Activated CD8-positive, alpha-beta T cell treated with anti-CD3 and anti-CD28 coated beads for 36 hours (primary cell): ENCODE data around the gene TLDC2. TPM values are rescaled to one million over a fixed set of nuclear protein-coding genes. Genes with fewer than 3 reads are reported as not detected.

ENCODE experiments used
- ATAC-seq: fragments of 200-7000 bp; cut with Tn5 transposase; one replicate; pipeline ENCODE4 v1.10.0; 2021; ENCODE audit warnings: mild to moderate bottlenecking, moderate library complexity
- CTCF ChIA-PET: fragments of 350-600 bp; sonication (Branson Sonifier 250); formaldehyde crosslinking; loops from one replicate; lab custom pipeline; 2021; ENCODE audit warnings: antibody characterized with exemption; lab: Charles Lee
- POLR2A ChIA-PET: fragments of 350-600 bp; sonication (Branson Sonifier 250); formaldehyde crosslinking; loops from one replicate; lab custom pipeline; 2021; ENCODE audit warnings: antibody characterized with exemption; lab: Charles Lee
- DNase-seq: peaks from one replicate; pipeline ENCODE4 v3.0.0-alpha.2; 2020
- H3K27ac Mint-ChIP-seq: one replicate; pipeline ENCODE4 v1.8.0; 2021; ENCODE audit warnings: mild to moderate bottlenecking, mixed read lengths
- H3K27me3 Mint-ChIP-seq: one replicate; pipeline ENCODE4 v1.8.0; 2021; ENCODE audit warnings: mixed read lengths
- H3K36me3 Mint-ChIP-seq: one replicate; pipeline ENCODE4 v1.8.0; 2021; ENCODE audit warnings: low read depth, mixed read lengths
- H3K4me1 Mint-ChIP-seq: one replicate; pipeline ENCODE4 v1.8.0; 2021; ENCODE audit warnings: low read depth, mixed read lengths
- H3K4me3 Mint-ChIP-seq: one replicate; pipeline ENCODE4 v1.8.0; 2021; ENCODE audit warnings: mild to moderate bottlenecking, moderate library complexity, mixed read lengths
- H3K9me3 Mint-ChIP-seq: one replicate; pipeline ENCODE4 v1.8.0; 2021; ENCODE audit warnings: mixed read lengths
- intact Hi-C: fragments of 100-400 bp; cut with micrococcal nuclease; formaldehyde crosslinking; loops from one replicate; pipeline ENCODE4 v1.10.0; 2022
- total RNA-seq, 2 experiments: library from RNA; stranded (reverse); gene quantifications; one replicate each; pipeline ENCODE4 v1.2.3, GENCODE V29; 2021
- TF ChIP-seq, protein P1 (sequence below): fragments of 200-600 bp; IDR thresholded peaks from one replicate; pipeline ENCODE4 v1.8.0; 2022; ENCODE audit warnings: antibody characterized with exemption, mild to moderate bottlenecking

TLDC2 gene
- total RNA-seq, 2 experiments from 2014 or later: not detected

DNA sequence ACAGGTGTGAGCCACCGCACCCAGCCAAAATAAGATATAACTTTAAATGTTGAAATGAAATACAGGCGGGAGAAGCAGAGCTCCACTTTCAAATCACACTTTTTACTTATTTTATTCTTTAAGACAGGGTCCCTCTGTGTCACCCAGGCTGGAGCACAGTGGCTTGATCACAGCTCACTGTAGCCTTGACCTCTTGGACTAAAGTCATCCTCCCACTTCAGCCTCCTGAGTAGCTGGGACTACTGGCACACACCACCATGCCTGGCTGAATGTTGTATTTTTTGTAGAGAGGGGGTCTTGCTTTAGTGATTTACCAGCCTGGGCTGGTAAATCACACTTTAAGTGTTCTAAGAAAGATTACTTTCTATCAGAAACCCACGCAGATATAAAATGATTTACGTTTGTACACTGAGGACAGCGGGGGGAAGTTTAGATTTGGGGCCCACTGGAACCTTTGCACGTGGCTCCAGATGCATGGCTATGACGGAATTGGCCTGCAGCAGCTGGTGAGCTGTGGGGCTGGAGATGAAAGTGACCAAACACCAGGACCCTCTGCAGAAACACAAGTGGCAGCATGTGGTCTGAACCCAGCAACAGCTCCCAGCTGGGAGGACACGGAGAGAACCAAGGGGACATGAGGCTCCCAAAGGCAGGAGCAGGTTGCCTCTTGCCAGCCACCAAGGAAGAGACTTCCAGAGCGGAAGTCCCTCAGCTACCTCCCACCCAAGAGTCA lies 26.4 kb upstream of the TLDC2 start:
- TF ChIP-seq, protein P1, sequence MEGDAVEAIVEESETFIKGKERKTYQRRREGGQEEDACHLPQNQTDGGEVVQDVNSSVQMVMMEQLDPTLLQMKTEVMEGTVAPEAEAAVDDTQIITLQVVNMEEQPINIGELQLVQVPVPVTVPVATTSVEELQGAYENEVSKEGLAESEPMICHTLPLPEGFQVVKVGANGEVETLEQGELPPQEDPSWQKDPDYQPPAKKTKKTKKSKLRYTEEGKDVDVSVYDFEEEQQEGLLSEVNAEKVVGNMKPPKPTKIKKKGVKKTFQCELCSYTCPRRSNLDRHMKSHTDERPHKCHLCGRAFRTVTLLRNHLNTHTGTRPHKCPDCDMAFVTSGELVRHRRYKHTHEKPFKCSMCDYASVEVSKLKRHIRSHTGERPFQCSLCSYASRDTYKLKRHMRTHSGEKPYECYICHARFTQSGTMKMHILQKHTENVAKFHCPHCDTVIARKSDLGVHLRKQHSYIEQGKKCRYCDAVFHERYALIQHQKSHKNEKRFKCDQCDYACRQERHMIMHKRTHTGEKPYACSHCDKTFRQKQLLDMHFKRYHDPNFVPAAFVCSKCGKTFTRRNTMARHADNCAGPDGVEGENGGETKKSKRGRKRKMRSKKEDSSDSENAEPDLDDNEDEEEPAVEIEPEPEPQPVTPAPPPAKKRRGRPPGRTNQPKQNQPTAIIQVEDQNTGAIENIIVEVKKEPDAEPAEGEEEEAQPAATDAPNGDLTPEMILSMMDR: no peak
- intact Hi-C loops: no loop called here
- Mint-ChIP-seq H3K36me3 (no peaks in the 10 kb centered on the region), H3K4me3 (no peak overlapping the region), H3K27me3 (no peaks in the 10 kb centered on the region), H3K9me3 (peaks cover 3% of the 10 kb centered on the region), H3K27ac (no peak overlapping the region), H3K4me1 (peaks cover 14% of the 10 kb centered on the region)
- ATAC-seq: no peak
- ChIA-PET CTCF (interaction anchor here (0.8 to 4.2 kb wide), 3 partner anchors 14 to 41 kb away, joined by 3 to 21 read pairs (median 5); no protein-coding TSS in a partner anchor), POLR2A (no interaction called here)
- no peak for DNase-seq

DNA sequence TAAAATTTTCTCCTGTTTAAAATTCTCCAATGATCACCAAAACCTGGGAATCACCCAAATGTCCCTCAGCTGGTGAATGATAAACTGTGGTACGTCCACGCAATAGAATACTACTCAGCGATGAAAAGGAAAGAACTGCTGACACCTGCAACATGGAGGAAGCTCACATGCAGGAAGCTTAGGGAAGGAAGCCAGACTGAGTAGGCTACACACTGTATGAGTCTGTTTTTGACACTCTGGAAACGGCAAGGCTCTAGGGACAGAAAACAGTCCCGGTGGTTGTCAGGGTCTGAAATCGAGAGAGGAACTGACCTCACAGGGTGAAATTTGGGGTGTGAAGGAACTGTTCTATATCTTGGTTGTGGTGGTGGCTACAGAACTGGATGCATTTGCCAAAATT lies 25.2 kb upstream of the TLDC2 start:
- no peak overlapping the region for H3K4me3 Mint-ChIP-seq
- peaks cover 6% of the 10 kb centered on the region for H3K4me1 Mint-ChIP-seq
- TF ChIP-seq, protein P1: no peak
- no peak overlapping the region for H3K27ac Mint-ChIP-seq
- no peak for DNase-seq
- H3K36me3 Mint-ChIP-seq: no peaks in the 10 kb centered on the region
- H3K27me3 Mint-ChIP-seq: no peaks in the 10 kb centered on the region
- peaks cover 3% of the 10 kb centered on the region for H3K9me3 Mint-ChIP-seq
- ATAC-seq: no peak
- CTCF ChIA-PET: interaction anchor here (1.7 kb wide), 1 partner anchor 15 kb away, joined by 5 read pairs; no protein-coding TSS in a partner anchor
- intact Hi-C loops: no loop called here
- POLR2A ChIA-PET: interaction anchor here (0.6 kb wide), 1 partner anchor 94 kb away, joined by 3 read pairs; no protein-coding TSS in a partner anchor

DNA sequence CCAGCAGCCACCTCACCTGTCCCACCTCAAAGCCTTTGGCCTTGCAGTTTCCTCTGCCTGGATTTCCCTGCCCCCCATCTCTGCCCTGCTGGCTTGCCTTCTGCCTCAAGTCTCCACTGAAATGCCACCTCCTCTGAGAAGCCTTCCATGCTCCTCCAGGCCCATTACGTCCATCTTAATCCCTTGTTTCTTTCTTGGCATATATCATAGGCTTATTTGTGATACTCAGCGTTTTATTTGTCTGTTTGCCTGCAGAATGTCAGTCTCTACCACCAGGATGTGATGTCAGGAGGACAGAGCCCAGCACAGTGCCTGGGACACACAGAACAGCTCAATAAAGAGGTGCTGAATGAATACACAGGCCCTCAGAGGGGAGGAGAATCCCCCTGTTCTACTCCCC lies 24.4 kb upstream of the TLDC2 start:
- Mint-ChIP-seq H3K9me3 (peaks cover 3% of the 10 kb centered on the region), H3K27me3 (no peaks in the 10 kb centered on the region), H3K4me1 (peaks cover 4% of the 10 kb centered on the region), H3K27ac (no peak overlapping the region), H3K4me3 (no peak overlapping the region), H3K36me3 (no peaks in the 10 kb centered on the region)
- TF ChIP-seq, protein P1: no peak
- intact Hi-C loops: no loop called here
- POLR2A ChIA-PET: interaction anchor here (1.1 kb wide), 1 partner anchor 15 kb away, joined by 3 read pairs; no protein-coding TSS in a partner anchor
- CTCF ChIA-PET: no interaction called here
- DNase-seq (no peak), ATAC-seq (no peak)

DNA sequence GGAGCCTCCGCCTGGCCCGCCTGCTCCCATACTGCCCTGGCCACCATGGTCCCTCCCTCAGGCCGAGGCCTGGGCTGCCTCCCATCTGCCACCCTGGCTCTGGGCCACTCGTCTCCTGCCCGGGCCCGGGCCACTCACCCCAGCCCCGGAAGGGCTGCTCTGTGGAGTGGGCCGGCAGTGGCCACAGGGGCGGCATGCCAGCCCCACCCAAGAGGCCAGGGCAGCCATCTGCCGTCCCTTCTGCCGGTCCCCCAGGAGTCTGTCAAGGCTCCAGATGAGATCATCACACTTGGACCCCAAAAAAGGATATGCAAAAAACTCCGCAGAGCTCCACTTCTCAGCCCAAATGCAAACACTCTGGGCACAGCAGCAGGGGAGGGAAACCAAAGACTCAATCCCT lies 23.8 kb upstream of the TLDC2 start:
- ATAC-seq (no peak), DNase-seq (no peak)
- Mint-ChIP-seq H3K4me3 (no peak overlapping the region), H3K36me3 (no peaks in the 10 kb centered on the region), H3K27me3 (no peaks in the 10 kb centered on the region), H3K4me1 (peaks cover 11% of the 10 kb centered on the region), H3K9me3 (peaks cover 3% of the 10 kb centered on the region), H3K27ac (no peak overlapping the region)
- CTCF ChIA-PET: no interaction called here
- TF ChIP-seq, protein P1: no peak
- POLR2A ChIA-PET: interaction anchor here (1.1 kb wide), 1 partner anchor 16 kb away, joined by 3 read pairs; no protein-coding TSS in a partner anchor
- intact Hi-C loops: no loop called here
